ENCODE data around the gene NAV3.
"Not testable (repeated sequence)": the region's sequence is repeated elsewhere in the genome, so short reads cannot be mapped to it uniquely, and the experiment has no call there.

DNA sequence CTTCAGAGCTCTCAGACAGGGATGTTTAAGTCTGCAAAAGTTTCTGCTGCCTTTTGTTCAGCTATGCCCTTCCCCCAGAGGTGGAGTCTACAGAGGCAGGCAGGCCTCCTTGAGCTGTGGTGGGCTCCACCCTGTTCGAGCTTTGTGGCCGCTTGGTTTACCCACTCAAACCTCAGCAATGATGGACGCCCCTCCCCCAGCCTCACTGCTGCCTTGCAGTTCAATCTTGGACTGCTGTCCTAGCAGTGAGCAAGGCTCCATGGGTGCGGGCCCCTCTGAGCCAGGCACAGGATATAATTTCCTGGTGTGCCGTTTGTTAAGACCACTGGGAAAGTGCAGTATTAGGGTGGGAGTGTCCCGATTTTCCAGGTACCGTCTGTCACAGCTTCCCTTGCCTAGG, 427.0 kb downstream of the NAV3 start:
- TF ChIP-seq, protein P1, sequence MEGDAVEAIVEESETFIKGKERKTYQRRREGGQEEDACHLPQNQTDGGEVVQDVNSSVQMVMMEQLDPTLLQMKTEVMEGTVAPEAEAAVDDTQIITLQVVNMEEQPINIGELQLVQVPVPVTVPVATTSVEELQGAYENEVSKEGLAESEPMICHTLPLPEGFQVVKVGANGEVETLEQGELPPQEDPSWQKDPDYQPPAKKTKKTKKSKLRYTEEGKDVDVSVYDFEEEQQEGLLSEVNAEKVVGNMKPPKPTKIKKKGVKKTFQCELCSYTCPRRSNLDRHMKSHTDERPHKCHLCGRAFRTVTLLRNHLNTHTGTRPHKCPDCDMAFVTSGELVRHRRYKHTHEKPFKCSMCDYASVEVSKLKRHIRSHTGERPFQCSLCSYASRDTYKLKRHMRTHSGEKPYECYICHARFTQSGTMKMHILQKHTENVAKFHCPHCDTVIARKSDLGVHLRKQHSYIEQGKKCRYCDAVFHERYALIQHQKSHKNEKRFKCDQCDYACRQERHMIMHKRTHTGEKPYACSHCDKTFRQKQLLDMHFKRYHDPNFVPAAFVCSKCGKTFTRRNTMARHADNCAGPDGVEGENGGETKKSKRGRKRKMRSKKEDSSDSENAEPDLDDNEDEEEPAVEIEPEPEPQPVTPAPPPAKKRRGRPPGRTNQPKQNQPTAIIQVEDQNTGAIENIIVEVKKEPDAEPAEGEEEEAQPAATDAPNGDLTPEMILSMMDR (IDR thresholded peaks at IDR 0.05) = not testable (repeated sequence)
- TF ChIP-seq EP300 (IDR thresholded peaks at IDR 0.05) = not testable (repeated sequence)

Measured in sigmoid colon (tissue), 4 donors.